GM19324 (cell line): ENCODE measurements around the gene SDR42E1.
"Not testable (repeated sequence)": the region's sequence is repeated elsewhere in the genome, so short reads cannot be mapped to it uniquely, and the experiment has no call there.

Experiments
- ATAC-seq: cut with Tn5 transposase; IDR thresholded peaks from one replicate; pipeline ENCODE4 v1.9.1; 2021; ENCODE audit warnings: mild to moderate bottlenecking, moderate library complexity; ENCODE audit not compliant: unreplicated experiment, low FRiP score

Gene SDR42E1

GRCh38 chr16:82040296-82040695, 29.0 kb upstream of the SDR42E1 start:
- no peak for ATAC-seq

GRCh38 chr16:82037666-82038065, 26.4 kb upstream of the SDR42E1 start:
- ATAC-seq, result no peak

DNA sequence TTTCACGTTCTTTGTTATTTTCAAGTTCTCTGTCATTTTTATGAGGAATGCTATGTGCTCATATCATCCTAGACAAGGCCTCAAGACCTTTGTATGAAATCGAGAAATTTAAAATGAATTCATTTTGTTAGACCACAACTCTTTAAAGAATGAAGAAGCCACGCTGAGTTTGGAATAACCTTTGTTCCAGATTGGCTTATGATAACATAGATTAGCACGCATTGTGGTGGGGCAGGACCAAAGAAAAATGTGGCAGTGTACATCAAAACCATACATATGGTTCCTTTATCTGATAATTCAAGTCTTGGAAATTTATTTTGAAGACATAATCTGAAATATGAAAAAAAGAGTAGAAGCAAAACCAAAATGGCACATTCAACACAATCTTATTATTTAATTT, 26.0 kb upstream of the SDR42E1 start:
- no peak for ATAC-seq

DNA sequence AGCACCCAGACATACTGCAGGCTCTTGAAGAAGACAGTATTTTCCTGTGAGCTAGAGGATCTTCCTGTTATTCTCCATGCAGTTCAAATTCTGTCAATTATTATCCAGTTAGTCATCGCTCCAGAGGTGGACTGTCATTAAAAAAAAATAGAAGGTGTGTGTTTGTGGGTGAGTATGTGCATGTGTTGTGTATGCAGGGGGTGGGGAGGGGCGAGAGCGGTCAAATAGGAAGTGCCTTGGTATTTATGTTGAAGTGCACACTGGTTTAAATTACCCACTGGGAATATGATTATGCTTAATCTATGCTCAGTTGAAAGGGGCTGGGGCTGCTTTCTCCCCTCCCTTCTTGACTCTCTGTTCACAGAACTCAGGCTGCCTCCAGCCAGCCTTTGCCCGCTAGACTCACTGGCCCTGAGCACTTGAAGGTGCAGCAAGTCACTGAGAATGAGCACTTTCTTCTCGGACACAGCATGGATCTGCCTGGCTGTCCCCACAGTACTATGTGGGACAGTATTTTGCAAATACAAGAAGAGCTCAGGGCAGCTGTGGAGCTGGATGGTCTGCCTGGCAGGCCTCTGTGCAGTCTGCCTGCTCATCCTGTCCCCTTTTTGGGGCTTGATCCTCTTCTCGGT, 23.8 kb upstream of the SDR42E1 start, which contains the start of gene HSD17B2:
Gene HSD17B2 (plus strand): TSS at position 273 of the 632 bp plus-strand sequence. CDS start 172 bp downstream, at position 445.
- no peak for ATAC-seq

- ATAC-seq, result no peak
Observed at GRCh38 chr16:82033683-82034300, 22.5 kb upstream of the SDR42E1 start.

DNA sequence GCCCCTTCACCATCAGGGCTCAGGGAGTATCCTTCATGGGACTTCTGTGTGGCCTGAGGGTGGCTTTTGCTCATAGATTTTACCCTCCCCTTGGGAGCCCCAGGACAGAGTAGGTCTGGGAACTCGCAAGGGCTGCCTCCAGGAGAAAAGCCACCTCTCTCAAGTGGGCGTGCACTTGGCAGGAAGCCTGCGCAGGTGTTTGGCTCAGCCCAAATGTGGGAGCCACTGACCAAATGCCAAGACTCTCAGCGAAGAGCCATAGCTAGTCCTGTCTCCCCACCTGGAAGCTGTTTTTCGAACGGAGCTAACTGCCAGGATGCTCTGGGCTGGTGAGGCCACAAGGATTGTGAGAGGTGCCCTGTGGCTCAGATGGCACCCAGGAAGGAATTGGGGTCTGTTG, 21.7 kb upstream of the SDR42E1 start:
- ATAC-seq, result no peak

DNA sequence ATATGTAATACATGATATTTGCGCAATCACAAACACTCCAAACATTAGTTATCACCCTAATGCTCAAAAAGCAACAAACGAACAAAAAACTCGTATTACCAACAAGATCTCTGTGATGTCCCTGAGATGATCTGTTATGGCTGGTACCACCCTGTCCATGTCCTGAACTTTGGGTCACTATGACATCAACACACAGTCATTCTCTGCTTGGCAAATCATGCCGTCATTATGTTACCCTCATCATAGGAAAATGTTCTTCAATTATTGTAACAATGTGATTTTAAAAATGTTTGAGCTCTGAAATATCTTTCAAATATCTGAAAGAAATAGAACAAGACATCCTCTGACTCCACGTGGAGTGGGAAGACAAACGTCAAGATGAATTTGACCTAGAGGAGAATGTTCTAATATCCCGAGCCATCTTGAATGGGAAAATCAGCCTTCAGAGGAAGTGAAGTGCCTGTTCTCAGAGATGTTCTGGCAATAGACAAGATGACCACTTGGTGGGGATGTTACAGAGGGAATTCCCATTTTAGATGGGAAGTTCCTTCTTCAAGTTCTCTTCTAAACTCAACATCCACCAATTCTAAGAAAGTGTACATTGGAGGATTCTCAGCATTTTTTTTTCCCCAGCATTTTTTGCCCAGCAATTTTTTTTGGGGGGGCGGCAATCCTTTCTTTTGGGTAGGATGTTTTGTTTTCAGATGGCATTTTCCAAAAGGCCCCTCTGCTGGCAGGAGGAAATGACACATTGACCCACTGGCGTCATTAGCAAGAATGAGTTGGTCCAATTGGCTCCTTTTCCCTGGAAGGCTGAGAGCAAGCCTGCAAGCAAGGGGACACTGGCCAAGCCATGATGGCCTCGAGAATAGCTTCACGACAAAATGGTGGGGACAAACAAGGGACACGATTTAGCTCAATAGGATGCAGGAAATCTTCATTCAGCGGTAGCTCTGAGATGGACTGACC, 20.1 kb upstream of the SDR42E1 start:
- no peak for ATAC-seq

DNA sequence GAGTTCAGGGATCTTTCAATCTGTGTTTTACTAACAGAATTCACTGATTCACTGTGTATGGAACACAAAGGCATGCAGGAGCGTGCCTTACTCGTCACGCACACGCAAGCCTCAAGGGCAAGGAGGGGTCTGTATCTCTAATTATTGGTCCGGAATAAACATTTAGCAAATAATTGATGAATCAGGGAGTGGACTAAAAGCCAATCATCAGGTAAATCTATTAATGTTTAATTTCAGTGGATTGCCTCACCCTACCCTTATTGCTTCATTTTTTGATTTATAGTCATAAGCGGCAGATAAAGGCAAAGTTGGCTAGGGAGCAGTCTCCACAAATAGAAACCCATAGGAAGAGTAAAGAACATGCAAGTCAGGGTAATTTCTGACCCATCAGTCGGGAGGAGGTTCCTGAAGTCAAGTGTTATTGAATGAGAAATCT, 16.4 kb upstream of the SDR42E1 start:
- no peak for ATAC-seq

GRCh38 chr16:82024883-82025282, 13.6 kb upstream of the SDR42E1 start:
- no peak for ATAC-seq

DNA sequence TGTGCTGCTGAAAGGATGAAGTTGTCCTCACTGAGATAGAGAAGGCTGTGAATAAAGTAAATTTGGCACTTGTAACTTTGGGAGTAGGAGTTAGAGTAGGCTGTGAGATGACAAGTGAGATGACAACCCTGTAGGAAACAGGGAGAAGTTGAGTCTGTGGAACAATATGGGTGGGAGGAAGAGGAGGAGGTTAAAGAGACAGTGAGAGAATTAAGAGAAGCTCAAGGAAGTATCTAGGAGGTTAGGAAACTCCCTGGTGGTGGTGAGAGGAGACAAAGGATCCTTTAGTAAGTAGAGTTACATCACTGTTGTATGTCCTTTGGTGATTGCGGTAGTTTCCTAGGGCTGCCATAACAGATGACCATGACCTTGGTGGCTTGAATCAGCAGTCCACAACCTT, 13.0 kb upstream of the SDR42E1 start:
- no peak for ATAC-seq

DNA sequence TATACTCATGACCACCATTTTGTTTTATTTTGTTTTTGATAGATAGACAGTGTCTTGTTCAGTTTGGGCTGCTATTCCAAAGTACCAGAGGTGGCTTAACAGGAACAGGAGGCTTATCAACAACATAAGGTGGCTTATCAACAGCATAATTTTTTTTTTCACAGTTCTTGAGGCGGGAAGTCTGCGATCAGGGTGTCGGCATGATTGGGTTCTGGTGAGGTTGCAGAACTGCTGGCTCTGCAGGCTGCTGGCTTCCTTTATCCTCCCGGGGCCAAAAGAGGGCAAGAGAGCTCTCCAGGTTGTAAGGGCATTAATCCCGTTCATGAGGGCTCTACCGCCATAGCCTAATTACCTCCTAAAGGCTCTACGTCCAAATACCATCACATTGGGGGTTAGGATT, 11.9 kb upstream of the SDR42E1 start:
- ATAC-seq, result no peak

DNA sequence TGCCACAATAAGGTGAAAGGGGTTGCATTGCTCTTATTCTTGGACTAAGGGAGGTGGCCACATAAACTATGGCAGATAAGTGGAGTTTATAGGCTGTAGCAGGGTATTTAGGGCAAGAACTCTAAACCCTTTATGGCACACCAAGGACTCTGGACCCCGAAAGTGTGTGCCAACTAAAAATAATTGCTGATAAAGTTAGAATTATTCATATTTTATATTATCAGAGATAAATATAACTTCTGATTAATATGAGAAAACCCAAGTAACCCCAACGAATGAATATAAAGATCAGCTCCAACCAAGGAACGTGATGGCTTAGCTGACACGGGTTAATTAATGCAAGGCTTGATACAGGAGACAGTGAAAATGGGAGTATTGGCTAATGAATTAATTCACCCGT, 8.8 kb upstream of the SDR42E1 start:
- ATAC-seq, result no peak

- no peak for ATAC-seq
Observed at GRCh38 chr16:82019535-82019934, 8.3 kb upstream of the SDR42E1 start.

- no peak for ATAC-seq
Observed at GRCh38 chr16:82017911-82018568, 6.8 kb upstream of the SDR42E1 start.

GRCh38 chr16:82016964-82017363, 5.7 kb upstream of the SDR42E1 start:
- ATAC-seq, result no peak

- no peak for ATAC-seq
Observed at GRCh38 chr16:82016263-82016662, 5.0 kb upstream of the SDR42E1 start.

- no peak for ATAC-seq
Observed at GRCh38 chr16:82013139-82013538, 1.9 kb upstream of the SDR42E1 start.

DNA sequence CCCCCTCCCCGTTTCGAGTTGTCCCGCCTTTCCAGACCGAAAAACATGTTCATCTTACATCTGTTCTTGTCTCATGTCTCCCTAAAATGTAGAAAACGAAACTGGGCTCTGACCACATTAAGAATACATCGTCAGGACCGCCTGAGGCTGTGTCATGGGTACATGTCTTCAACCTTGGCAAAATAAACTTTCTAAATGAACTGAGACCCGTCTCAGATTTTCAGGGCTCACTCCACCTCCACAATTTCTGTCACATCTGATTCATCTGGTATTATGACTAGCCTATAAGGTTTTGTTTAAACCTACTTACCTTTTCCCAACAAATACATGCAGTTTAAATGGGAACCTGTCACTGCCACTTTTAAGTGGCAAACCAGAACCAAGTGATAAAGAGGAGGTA, 621 bp downstream of the SDR42E1 start:
- ATAC-seq, result no peak

GRCh38 chr16:82009789-82010188, 1.5 kb downstream of the SDR42E1 start:
- ATAC-seq, result not testable (repeated sequence)

DNA sequence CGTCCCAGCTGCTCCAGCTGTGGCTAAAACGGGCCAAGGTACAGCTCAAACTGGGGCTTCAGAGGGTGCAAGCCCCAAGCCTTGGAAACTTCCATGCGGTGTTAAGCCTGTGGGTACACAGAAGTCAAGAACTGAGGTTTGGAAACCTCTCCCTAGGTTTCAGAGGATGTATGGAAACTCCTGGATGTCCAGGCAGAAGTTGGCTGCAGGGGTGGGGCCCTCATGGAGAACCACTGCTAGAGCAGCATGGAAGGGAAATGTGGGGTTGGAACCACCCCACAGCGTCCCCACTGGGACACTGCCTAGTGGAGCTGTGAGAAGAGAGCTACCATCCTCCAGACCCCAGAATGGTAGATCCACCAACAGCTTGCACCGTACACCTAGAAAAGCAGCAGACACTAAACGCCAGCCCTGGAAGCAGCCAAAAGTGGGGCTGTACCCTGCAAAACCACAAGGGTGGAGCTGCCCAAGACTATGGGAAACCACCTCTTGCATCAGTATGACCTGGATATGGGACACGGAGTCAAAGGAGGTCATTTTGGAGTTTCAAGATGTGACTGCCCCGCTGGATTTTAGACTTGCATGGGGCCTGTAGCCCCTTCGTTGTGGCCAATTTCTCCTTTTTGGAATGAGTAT, 2.2 kb downstream of the SDR42E1 start:
- no peak for ATAC-seq
